Measurements from ENCODE around the gene DNASE1L3.

DNA sequence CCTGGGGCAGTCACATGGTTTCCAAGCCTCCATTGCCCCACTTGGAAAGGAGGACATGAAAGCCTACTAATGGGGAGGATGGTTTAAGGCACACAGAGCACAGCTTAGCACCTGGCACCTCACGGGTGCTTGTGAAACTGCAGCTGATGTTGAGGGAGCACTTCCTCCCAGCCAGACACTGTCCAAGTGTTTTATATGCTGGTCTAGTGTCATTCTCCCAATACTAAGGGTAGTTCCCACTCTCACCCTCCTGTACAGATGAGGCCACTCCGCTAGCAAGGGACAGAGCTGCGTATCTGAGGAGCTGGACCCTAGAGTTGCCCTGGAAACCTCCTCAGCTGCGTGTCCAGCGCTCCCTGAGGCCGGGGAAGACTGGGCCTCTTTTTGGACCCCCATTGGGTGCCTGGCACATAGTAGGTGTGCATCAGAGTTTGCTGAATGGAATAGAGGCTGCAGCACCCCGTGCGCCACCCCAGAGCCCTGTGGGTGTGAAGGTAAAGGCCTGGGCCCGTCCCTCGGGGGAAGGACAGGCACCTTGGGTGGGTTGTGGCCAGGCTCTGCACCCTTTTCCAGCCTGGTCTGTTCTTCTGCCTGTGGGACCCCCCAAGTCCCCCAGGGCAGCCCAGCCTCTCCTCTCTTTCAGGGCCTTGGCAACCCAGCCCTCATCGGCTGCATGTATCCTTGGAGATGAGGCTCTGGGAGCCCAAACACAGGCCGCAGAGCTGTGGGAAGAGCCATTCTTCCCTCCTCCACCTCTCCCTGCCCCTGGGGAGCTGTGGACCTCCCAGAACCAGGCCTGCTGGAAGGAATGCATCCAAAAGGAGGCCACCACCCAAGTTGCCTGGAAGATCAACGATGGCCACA, 31.3 kb downstream of the DNASE1L3 start:
- TF ChIP-seq, protein P1, sequence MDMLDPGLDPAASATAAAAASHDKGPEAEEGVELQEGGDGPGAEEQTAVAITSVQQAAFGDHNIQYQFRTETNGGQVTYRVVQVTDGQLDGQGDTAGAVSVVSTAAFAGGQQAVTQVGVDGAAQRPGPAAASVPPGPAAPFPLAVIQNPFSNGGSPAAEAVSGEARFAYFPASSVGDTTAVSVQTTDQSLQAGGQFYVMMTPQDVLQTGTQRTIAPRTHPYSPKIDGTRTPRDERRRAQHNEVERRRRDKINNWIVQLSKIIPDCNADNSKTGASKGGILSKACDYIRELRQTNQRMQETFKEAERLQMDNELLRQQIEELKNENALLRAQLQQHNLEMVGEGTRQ (IDR thresholded peaks at IDR 0.05; ENCODE audit: low read depth, low read length), result no peak
- TF ChIP-seq, protein P1 (CRISPR knock-in tag; IDR thresholded peaks at IDR 0.05; ENCODE audit: borderline replicate concordance), result no peak
- TF ChIP-seq SP140L (CRISPR knock-in tag; IDR thresholded peaks at IDR 0.05; ENCODE audit: borderline replicate concordance) (no peak), HMG20B (CRISPR knock-in tag; conservative IDR thresholded peaks at IDR 0.05) (no peak), CTCF (CRISPR knock-in tag; IDR thresholded peaks at IDR 0.05) (no peak), ATF3 (CRISPR knock-in tag; IDR thresholded peaks at IDR 0.05) (no peak), GFI1 (CRISPR knock-in tag; IDR thresholded peaks at IDR 0.05; ENCODE audit: borderline replicate concordance) (no peak), POLR2AphosphoS5 (IDR thresholded peaks at IDR 0.05; ENCODE audit: low read depth, low read length) (no peak), ZNF274 (CRISPR knock-in tag; IDR thresholded peaks at IDR 0.05) (no peak)
